Urinary bladder (tissue), 4 donors: Measurements from ENCODE around the gene ACAP2. TPM values are rescaled to one million over a fixed set of nuclear protein-coding genes. Genes with fewer than 3 reads are reported as not detected.
"Not testable (repeated sequence)": the region's sequence is repeated elsewhere in the genome, so short reads cannot be mapped to it uniquely, and the experiment has no call there.

ENCODE experiments used
- DNase-seq: peaks from one replicate; pipeline ENCODE4 v3.0.0-alpha.2; 2015; ENCODE audit errors: extremely low spot score
- H3K27ac ChIP-seq: one replicate; pipeline ENCODE4 v1.5.1; 2013; ENCODE audit warnings: low read depth, mild to moderate bottlenecking, moderate library complexity
- H3K36me3 ChIP-seq: one replicate; pipeline ENCODE4 v1.6.1; 2013; ENCODE audit warnings: mild to moderate bottlenecking, moderate library complexity; ENCODE audit not compliant: insufficient read depth
- H3K4me1 ChIP-seq: one replicate; pipeline ENCODE4 v1.6.1; 2013; ENCODE audit warnings: mild to moderate bottlenecking, moderate library complexity; ENCODE audit not compliant: insufficient read depth
- H3K4me3 ChIP-seq: one replicate; pipeline ENCODE4 v1.5.1; 2013; ENCODE audit warnings: low read depth, low read length
- WGBS: extraction: QIAGEN DNeasy Blood & Tissue Kit; methylation state at CpG from one replicate; pipeline ENCODE4 v1.1.7; 2013; 5-methylcytosine and 5-hydroxymethylcytosine counted together
- polyA plus RNA-seq: library from polyadenylated mRNA; stranded (reverse); fragments of 200-250 nt; gene quantifications from one replicate; pipeline ENCODE4 v1.2.3, GENCODE V29; 2013
- total RNA-seq: library from RNA; depleted of rRNA; stranded (reverse); fragments of >200 nt; gene quantifications from one replicate; pipeline ENCODE4 v1.2.3, GENCODE V29; 2014
- donor health status: healthy with polysubstance abuse.
- donor health status: healthy.

ACAP2 gene
- total and polyA plus RNA-seq, 2 donors = 15.7 to 151 TPM

DNA sequence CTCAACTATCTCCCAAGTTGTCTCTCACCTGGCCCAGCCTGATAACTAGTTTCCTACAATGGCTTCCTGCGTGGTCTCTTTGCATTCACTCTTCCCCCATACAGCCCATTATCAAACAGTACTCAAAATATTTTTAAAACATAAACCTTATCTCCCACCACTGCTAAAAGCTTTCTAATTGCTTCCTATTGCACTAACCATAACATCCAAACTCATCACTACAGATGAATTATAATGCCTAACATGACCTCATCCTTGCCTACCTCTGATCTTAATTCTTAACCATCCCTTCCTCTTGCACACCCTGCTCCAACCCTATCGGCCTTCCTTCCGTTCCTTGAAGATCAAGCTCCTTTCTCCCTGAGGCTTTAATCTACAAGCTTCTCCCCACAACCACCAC lies 17.0 kb downstream of the ACAP2 start:
- Histone ChIP-seq H3K36me3 (no peaks in the 10 kb centered on the region), H3K4me1 (no peaks in the 10 kb centered on the region), H3K27ac (no peak overlapping the region), H3K4me3 (no peak overlapping the region)
- DNase-seq = no peak
- WGBS = 74% methylated on average over 3 of the region's 3 CpGs

DNA sequence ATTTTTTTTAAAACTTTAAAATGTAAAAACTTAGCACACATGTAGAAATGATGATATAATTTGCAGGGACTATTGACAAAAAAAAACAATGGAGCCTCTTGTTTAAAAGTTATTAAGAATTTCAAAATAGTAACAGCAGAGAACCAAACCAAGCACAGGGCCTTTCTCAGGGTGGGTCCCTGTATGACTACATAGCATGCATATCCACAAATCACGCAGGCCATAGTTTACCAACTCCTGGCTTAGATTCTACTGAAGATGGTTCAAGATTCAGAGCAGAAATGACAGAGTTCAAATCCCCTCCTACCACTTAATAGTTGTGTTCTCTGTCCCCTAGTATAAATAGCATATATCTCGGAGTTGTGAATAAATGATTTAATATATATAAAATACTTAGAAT lies 19.0 kb downstream of the ACAP2 start:
- Histone ChIP-seq H3K4me1 (no peaks in the 10 kb centered on the region), H3K27ac (no peak overlapping the region), H3K36me3 (no peaks in the 10 kb centered on the region), H3K4me3 (no peak overlapping the region)
- WGBS = 91% methylated on average over 2 of the region's 2 CpGs
- no peak for DNase-seq

DNA sequence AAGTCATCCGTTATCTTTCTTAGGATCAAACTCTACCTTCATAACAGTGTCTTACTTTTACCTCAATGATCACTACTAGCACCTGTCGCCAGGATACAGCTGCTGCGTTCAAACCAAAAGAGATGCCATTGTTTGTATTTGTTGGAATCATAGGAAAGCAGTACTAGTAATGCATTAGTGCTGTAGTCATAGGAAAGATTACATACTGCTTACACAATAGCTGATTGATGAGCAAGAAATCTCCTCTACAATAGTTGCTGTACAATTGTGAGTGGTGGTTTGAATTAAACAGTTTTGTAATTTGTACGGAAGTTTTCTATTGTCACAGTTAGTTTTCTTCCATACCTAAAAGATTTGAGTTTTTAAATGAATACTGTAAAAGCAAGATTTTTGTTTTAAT lies 21.4 kb downstream of the ACAP2 start:
- DNase-seq = no peak
- Histone ChIP-seq H3K36me3 (no peaks in the 10 kb centered on the region), H3K4me1 (no peaks in the 10 kb centered on the region), H3K27ac (no peak overlapping the region), H3K4me3 (no peak overlapping the region)
- 94% methylated on average over 4 of the region's 4 CpGs for WGBS

DNA sequence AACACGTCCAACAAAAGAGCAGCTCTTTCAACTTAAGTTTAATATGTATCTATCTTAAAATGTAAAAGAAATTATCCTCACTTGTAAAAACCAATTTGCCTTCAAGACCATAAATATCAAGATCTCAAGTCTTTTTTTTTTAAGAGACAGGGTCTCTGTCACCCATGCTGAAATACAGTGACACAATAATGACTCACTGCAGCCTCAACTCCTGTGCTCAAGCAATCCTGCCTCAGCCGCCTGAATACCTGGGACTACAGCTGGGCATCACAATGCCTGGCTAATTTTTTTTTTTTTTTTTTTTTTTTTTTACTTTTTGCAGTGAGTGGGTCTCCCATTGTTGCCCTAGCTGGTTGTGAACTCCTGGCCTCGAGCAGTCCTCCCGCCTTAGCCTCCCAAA lies 26.0 kb downstream of the ACAP2 start:
- Histone ChIP-seq H3K4me3 (no peak overlapping the region), H3K27ac (no peak overlapping the region), H3K36me3 (no peaks in the 10 kb centered on the region), H3K4me1 (no peaks in the 10 kb centered on the region)
- 94% methylated on average over 4 of the region's 4 CpGs for WGBS
- DNase-seq = no peak

DNA sequence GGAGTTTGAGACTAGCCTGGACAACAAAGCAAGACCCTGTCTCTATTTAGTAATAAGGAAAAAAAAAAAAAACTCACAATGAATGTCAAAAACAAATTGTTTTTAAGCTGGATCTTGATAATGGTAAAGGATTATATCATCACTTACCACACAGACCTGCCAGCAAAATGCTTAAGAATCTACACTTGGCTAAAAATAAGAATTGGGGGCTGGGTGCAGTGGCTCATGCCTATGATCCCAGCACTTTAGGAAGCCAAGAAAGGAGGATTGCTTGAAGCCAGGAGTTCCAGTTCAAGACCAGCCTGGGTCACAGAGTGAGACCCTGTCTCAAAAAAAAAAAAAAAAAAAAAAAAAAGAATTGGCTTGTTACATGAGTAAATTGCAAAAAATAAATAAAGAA lies 31.0 kb downstream of the ACAP2 start:
- H3K4me1 ChIP-seq = no peaks in the 10 kb centered on the region

DNA sequence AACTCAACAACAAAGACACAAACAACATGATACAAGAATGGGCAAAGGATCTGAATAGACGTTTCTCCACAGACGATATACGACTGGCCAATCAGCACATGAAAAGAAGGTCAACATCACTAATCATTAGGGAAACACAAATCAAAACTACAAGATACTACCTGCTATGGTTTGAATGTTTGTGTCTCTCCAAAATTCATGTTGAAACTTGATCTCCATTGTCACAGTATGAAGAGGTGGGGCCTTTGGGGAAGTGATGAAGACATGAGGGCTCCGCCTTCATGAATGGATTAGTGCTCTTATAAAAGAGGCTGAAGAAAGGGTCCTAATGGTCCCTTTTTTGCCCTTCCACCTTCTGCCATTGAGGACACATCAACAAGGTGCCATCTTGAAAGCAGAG lies 32.3 kb downstream of the ACAP2 start:
- 93% methylated on average over 4 of the region's 4 CpGs for WGBS
- Histone ChIP-seq H3K36me3 (no peaks in the 10 kb centered on the region), H3K27ac (no peak overlapping the region), H3K4me3 (no peak overlapping the region), H3K4me1 (no peaks in the 10 kb centered on the region)
- DNase-seq = no peak

More for the DNA sequence above, 31.0 kb downstream of the ACAP2 start:
- H3K36me3 ChIP-seq = no peaks in the 10 kb centered on the region
- H3K4me3 ChIP-seq = no peak overlapping the region
- H3K27ac ChIP-seq = no peak overlapping the region
- DNase-seq = no peak

DNA sequence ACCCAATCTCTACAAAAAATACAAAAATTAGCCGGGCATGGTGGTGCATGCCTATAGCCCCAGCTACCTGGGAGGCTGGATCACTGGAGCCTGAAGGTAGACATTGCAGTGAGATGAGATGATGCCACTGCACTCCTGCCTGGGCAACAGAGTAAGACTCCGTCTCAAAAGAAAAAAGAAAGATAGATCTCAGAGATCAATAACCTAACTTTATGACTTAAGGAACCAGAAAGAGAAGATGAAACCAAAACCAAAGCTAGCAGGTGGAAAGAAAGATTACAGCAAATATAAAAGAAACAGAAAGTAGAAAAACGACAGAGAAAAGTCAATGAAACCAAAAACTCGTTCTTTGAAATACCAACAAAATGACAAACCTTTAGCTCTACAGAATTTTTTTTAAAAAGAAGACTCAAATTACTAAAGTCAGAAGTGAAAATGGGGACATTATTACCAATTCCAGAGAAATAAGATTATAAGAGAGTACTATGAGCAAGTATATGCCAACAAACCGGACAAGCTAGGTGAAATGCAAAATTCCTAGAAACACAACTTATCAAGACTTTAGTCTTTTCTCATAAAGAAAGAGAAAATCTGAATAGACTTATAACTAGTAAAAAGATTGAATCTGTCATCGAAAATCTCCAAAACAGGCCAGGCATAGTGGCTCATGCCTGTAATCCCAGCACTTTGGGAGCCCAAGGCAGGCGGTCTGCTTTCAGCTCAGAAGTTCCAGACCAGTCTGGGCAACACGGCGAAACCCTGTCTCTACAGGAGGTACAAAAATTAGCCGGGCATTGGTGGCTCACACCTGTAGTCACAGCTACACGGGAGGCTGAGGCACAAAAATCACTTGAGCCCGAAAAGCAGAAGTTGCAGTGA lies 35.0 kb downstream of the ACAP2 start:
- Histone ChIP-seq H3K36me3 (no peaks in the 10 kb centered on the region), H3K4me3 (no peak overlapping the region), H3K4me1 (no peaks in the 10 kb centered on the region), H3K27ac (no peak overlapping the region)
- WGBS = 94% methylated on average over 12 of the region's 12 CpGs
- DNase-seq = no peak

DNA sequence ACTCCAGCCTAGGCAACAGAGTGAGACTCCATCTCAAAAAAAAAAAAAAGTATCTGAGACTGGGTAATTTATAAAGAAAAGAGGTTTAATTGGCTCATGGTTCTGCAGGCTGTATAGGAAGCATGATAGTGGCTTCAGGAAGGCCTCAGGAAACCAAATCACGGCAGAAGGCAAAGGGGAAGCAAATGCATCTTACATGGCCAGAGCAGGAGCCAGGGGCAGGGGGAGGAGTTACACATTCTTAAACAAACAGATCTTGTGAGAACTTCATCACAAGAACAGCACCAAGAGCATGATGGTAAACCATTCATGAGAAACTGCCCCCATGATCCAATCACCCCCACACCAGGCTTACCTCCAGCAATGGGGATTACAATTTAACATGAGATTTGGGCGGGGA lies 37.2 kb downstream of the ACAP2 start:
- Histone ChIP-seq H3K4me3 (no peak overlapping the region), H3K27ac (no peak overlapping the region), H3K36me3 (no peaks in the 10 kb centered on the region), H3K4me1 (no peaks in the 10 kb centered on the region)
- DNase-seq = no peak
- 86% methylated on average over 2 of the region's 2 CpGs for WGBS

DNA sequence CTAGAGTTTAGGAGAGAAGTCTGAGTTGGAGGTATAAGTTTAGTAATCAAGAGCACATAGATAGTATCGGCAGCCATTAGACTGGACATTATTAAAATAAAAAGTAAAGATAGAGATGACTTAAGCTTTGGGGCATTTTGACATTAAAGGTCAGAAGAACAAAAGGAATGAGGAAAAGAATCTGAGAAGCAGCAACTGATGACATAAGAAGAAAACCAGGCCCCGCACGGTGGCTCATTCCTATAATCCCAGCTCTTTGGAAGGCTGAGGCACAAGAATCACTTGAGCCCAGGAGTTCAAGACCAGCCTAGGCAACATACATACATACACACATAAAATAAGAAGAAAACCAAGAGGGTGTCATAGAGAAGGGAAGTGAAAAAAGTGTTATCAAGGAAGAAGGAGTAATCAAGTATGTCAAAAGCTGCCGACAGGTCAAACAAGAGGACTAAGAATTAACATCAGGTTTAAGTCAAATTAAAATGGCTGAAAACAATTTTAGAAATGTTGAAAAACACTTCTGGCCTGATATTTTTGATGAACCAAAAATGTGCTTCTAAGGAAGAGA lies 38.9 kb downstream of the ACAP2 start:
- Histone ChIP-seq H3K4me3 (no peak overlapping the region), H3K36me3 (no peaks in the 10 kb centered on the region), H3K27ac (no peak overlapping the region), H3K4me1 (no peaks in the 10 kb centered on the region)
- DNase-seq = no peak
- 73% methylated on average over 4 of the region's 4 CpGs for WGBS

DNA sequence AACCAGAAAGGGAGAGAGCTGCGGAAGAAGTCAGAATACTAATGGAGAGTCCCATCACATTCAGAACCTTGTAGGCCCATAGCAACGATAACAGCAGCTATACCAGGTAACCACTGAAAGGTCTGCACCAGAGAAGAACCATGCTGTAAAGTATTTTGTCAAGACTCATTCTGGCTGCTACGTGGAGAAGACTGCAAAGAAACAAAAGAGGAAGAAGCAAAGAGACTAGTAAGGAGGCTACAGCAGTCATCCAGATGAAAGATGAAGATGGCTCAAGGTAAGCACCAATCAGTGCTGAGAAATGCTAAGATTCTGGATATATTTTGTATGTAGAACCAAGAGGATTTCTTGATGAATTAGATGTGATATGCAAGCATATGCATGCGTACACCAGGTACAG lies 39.6 kb downstream of the ACAP2 start:
- Histone ChIP-seq H3K27ac (no peak overlapping the region), H3K4me3 (no peak overlapping the region), H3K36me3 (no peaks in the 10 kb centered on the region), H3K4me1 (no peaks in the 10 kb centered on the region)
- WGBS = 94% methylated on average over 4 of the region's 4 CpGs
- no peak for DNase-seq

DNA sequence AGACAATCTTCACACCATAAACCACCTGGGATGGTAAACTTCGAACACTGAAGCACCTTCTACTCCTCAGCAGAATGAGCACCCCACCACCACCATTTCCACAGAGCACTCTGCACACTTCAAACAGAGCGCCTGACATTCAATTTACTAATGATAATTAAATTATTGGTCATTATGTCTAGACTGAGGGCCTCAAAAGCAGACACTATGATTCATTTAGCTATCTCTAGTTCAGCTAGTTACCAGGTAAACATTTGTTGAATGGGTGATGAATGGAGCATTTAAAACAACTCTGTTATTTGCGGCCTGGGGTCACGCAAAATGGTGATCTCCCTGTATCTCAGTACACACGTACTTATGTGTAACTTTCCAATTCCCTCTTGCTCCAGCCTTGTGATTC lies 40.9 kb downstream of the ACAP2 start:
- 90% methylated on average over 5 of the region's 5 CpGs for WGBS

DNA sequence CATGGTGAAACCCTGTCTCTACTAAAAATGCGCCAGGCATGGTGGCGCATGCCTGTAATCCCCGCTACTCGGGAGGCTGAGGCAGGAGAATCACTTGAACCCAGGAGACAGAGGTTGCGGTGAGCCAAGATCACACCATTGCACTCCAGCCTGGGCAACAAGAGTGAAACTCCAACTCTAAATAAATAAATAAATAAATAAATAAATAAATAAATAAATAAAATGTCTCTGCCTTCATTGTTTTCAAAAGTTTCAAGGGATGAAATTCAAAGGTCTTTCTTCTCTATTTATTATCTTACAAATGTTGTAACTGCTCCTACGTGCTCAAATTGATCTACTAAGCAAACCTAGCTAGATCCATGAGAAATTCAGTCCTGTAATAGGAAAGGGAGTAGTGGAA lies 44.4 kb downstream of the ACAP2 start:
- H3K4me3 ChIP-seq, H3K27ac ChIP-seq, H3K36me3 ChIP-seq, H3K4me1 ChIP-seq, DNase-seq: not testable (repeated sequence)
- whole genome bisulfite sequencing = 98% methylated on average over 6 of the region's 6 CpGs

More for the DNA sequence above, 40.9 kb downstream of the ACAP2 start:
- Histone ChIP-seq H3K4me1 (no peaks in the 10 kb centered on the region), H3K27ac (no peak overlapping the region), H3K36me3 (no peaks in the 10 kb centered on the region), H3K4me3 (no peak overlapping the region)
- no peak for DNase-seq

DNA sequence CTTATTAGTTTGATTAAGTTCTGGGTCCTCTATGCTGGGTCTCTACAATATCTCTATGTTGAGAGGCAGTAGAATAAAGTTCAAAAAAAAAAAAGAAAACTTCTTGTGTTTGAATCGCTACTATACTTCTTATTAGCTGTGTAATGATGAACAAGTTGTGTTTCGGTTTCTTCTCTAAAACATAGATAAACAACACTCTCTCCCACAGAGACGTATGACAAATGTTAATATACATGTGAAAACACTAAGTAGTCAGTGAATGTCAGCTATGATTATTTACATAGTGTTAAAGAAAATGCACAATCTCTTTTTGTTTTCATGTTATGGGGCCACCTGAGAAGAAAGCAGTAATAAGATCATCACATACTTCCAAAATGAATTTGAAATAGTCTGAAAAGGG lies 45.3 kb downstream of the ACAP2 start:
- 67% methylated on average over 3 of the region's 3 CpGs for WGBS

DNA sequence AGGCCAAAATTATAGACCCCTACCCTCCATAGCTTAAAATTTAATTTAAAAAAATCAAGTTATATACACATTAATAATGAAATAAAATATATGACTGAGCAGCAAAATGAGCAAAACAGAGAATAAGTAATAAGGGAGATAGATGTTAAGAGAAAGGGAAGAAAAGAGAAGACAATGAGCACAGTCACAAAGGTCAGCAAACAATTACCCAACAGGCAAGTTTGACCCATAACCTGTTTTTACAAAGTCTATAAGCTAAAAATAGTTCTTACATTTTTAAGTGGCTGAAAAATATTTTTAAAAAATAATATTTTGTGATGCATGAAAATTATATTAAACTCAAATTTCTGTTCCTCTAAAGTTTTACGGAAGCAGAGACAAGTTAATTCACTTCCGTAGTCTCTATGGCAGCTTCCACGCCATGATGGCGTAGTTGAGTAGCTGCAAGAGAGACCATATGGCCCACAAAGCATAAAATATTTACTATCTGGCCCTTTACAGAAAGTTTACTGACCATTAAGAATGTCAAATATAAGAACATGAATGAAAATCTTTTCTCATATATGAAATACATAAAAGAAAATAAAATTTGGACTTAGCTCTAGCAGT lies 47.5 kb downstream of the ACAP2 start:
- WGBS = 96% methylated on average over 4 of the region's 4 CpGs
- DNase-seq = no peak

More for the DNA sequence above, 45.3 kb downstream of the ACAP2 start:
- DNase-seq = no peak
- Histone ChIP-seq H3K4me1 (no peaks in the 10 kb centered on the region), H3K4me3 (no peak overlapping the region), H3K36me3 (no peaks in the 10 kb centered on the region), H3K27ac (no peak overlapping the region)

More for the DNA sequence above, 47.5 kb downstream of the ACAP2 start:
- no peaks in the 10 kb centered on the region for H3K4me1 ChIP-seq
- H3K27ac ChIP-seq = no peak overlapping the region
- no peak overlapping the region for H3K4me3 ChIP-seq
- H3K36me3 ChIP-seq = no peaks in the 10 kb centered on the region
